Amniotic epithelial cell (primary cell): ENCODE data around the gene ZSWIM4.

Experiments used
- DNase-seq: peaks from one replicate; pipeline ENCODE4 v3.0.0-alpha.2; 2010; ENCODE audit warnings: low read depth

Gene ZSWIM4

DNA sequence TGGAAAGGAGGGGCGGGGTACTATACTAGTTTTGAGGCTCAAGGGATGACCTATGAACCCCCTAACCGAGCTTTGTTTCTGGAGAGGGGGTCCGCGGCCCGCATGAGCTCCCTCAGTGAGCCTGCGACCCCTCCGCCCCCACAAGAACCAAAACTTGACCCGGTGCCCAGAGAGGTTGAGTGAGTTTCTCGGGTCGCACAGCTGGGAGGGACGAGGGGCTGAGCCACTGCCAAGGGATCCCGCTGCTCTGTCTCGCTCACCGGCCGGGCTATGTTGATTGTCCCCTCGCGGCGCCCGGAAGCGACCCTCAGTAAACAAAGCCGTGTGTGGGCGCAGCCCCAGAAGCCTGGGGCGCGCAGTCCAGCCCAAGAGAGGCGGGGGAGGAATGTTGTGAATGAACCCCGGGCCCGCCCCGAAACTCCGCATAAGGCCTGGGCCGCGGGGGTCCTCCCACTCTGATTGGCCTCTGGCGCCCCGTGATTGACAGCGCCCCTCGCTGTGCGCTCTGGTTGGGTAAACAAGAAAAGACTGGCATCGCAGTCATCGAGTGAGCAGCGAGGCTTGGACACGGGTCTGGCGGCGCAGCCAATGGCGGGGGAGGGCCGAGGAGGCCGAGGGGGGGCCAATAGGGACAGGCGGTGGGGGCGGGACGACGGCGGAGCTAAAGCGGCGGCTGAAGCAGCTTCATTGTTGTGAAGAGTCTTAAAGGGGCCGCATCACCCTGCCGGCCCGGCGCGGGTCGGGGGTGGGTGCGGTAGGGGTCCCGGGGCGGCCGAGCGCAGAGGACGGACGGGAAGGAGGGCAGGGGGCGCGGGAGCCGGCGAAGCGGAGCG is at the start of gene ZSWIM4:
ZSWIM4 (plus strand) TSS at position 687 of the 833 bp plus-strand sequence. CDS start 206 bp downstream, outside the sequence.
- DNase-seq, result peak; percentile 99

DNA sequence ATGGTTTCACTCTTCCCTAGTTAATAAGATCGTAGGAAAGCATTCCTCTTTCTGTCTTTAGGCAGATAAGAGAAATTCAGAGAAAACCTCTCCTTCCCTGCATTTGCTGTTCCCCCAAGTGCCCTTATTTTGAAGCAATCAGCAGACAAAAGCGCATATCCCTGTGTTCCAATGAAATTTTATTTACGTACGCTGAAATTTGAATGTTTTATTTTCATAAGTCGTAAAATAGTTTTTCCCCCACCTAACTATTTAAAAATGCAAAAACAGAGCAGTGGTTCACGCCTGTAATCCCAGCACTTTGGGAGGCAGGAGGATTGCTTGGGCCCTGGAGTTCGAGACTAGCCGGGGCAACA is 48.2 kb upstream of the ZSWIM4 start:
- no peak for DNase-seq

DNA sequence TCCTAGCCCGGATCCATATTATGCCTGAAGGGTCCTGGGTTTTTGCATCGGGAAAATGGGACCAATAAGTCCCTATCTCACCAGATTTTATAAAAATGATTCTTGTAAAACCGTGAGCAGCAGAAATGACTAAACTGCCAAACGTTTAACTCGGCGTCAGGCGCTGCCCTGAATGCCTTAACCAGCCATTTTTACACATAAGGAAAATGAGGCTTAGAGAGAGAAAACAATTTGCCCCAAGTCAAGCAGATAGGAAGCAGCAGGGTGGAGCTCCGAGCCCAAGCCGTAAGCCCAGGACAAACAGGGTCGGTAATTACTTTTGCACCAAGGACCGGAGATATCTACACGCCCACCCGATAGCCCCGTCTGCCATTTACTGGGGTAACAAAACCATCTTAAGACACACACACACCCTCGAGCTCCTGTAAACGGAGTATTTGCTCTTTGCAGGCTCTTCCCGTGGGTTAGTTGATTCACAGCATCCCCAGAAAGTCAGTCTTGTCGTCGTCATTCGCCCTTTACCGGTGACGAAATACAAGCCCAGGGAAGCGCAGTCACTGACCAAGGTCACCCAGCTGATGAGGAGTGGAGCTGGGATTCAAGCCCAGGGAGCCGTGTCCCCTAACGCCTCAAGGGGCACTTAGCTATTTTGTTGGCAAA is 46.9 kb upstream of the ZSWIM4 start:
- DNase-seq, result peak; percentile 35

DNA sequence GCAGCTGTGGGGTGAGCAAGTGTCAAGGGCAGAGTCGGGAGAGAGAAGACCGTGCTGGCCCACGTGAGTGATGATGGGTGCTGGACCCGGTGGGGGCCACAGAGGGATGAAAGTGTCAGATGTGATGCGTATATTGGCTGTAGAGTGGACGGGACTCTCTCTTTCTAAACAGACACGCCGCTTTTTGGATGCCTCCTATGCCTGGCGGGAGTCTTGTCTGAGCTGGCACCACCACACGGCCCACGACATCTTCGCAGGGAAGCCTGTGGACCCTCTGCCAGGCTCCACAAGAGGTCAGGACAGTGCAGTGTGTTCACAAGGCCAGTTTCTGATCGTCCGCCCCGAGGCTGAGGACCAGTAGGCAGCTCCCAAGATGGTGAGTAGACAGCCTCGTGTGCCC is 43.8 kb upstream of the ZSWIM4 start:
- DNase-seq, result no peak

DNA sequence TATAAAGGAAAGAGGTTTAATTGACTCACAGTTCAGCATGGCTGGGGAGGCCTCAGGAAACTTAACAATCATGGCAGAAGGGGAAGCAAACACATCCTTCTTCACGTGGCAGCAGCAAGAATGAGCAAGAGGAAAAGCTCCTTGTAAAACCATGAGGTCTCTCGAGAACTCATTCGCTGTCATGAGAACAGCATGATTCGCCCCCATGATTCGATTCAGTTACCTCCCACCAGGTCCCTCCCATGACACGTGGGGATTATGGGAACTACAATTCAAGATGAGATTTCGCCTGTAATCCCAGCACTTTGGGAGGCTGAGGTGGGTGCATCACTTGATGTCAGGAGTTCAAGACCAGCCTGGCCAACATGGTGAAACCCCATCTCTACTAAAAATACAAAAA is 41.6 kb upstream of the ZSWIM4 start:
- peak; percentile 21 for DNase-seq

DNA sequence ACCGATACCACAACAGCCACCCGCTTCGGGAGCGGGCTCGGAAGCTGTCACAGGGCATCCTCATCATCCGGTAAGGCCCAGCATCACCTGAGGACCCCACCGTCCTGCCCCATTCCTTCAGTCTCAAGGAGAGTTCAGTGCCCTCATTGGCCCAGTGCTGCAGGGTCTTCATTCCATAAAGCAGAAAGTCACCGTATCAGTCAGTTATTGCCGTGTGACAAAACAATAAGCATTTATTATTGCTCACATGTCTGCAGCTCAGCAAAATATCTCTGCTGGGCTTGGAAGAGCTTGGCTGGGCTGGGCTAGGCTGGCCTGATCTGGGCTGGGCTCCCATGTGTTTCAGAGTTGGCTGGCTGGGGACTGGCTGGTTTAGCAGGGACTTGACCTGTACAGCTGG is 39.0 kb upstream of the ZSWIM4 start:
- no peak for DNase-seq

DNA sequence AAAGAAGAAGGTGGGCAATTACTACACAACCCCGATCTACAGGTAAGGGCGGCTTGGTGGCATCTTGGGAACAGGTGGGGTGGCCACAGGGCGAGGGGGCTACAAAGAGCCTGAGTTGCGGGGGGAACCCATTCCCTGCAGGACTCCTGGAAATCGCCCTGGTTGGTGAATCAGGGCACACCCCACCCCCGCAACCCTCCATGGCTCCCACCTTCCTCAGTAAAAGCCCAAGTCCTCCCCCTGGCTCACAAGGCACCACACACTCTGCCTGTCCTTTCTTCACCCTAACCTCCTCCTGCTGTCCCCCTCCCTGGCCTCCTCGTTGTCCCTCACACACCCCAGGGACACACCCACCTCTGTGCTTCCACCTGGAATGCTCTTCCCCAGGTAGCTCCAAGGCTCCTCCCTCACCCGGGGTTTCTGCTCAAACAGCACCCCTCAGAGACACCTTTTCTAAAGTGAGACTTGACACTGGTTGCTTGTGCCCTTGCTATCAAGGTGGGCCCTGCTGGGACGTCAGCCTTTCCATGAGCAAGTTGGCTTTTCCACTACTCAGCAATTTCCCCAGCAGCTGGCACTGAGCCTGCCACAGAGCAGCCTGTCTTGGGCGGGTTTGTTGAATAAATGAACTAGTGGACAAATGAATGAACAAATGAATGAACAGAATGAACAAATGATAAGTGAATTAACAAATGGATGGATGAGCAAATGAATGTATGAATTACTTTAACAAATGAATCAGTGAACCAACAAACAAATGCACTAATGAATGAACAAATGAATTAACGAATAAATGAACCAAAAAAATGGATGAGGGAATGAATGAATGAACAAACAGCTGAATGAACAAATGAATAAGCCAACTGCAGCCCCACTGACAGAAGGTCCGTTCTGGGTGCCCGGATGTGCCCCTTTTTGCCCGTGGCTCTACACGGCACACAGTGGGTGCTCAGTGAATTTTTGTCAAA is 37.2 kb upstream of the ZSWIM4 start:
- DNase-seq, result no peak

DNA sequence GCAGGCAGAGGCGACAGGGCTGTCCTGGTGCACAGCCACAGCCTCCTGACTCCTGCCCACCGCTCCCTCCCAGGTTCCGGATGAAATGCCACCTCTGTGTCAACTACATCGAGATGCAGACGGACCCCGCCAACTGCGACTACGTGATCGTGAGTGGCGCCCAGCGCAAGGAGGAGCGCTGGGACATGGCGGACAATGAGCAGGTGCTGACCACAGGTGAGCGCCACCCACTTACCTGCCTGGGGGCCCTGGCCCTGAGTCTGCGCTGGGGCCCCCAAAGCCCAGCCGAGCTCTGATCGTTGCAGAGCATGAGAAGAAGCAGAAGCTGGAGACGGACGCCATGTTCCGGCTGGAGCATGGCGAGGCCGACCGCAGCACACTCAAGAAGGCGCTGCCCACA is 36.4 kb upstream of the ZSWIM4 start:
- no peak for DNase-seq

DNA sequence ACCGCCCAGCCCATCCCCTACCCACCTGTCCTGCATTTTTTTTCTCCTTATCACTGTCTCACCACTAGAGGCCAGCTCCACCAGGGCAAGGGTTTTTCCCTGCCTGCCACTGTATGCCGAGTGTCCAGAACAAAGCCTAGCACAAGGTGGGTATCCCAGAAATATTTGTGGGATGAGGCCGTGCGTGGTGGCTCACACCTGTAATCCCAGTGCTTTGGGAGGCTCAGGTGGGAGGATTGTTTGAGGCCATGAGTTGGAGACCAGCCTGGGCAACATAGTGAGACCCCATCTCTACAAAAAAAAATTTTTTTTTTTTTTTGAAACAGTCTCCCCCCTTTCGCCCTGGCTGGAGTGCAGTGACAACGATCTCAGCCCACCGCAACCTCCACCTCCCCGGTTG is 33.8 kb upstream of the ZSWIM4 start:
- no peak for DNase-seq

DNA sequence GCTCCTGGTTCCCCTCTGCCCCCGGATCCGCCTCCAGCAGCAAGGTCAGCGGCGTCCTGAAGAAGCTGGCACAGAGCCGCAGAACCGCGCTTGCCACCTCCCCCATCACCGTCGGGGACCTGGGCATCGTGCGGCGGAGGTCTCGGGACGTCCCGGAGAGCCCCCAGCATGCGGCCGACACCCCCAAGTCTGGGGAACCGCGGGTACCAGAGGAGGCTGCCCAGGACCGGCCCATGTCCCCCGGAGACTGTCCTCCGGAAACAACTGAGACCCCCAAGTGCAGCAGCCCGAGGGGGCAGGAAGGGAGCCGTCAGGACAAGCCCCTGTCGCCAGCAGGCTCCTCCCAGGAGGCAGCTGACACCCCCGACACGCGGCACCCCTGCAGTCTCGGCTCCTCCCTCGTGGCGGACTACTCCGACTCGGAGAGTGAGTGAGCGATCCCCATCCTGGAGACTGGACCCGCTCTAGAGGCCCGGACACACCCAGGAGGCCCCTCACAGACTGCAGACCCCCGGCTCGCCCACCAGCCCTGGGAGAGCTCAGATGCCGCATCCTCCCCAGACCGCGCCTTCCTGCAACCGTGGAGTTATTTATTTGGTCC is 32.5 kb upstream of the ZSWIM4 start:
- DNase-seq, result no peak

DNA sequence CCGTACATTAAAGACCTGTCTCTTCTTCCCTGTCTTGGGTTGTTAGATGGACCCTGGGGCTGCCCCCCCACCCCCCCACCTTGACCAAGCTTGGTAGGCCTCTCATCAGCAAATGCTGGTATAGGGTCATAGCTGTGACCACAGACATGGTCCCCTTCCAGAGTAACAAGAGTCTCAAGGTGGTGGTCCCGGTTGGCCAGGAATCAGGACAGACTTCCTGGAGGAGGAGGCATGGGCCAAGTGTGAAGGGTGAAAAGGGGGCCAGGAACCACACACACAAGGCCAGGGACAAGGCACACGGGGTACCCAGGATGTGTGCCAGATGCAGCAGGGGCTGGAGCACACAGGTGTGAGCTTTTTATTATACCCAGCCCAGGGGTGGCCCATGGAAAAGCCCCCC is 32.0 kb upstream of the ZSWIM4 start:
- no peak for DNase-seq

DNA sequence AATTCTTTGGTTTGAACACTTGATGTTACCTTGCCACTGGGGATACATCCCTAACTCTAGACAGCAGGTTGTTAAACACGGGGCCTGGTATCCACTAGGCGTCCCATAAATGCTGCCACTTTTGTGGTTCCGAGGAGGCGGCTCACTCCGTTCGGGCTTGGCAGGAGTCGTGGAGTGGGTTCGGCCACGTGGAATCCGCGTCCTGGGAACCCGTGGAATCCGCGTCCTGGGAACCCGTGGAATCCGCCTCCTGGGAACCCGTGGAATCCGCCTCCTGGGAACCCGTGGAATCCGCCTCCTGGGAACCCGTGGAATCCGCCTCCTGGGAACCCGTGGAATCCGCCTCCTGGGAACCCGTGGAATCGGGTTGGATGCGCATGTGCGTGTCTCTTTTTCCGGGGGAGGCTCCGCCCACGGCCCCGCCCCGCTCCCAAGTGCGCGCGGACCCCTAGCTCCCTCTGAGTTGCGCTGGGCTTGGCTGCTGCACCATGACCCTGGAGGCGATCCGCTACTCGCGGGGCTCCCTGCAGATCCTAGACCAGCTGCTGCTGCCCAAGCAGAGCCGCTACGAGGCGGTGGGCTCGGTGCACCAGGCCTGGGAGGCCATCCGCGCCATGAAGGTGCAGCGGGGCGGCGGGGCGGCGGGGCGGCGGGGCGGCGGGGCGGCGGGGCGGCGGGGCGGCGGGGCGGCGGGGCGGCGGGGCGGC is 31.0 kb upstream of the ZSWIM4 start, which contains the start of gene MRI1:
MRI1 (plus strand) TSS at position 422 of the 707 bp plus-strand sequence; CDS start at position 489, 67 bp downstream.
- peak; percentile 68 for DNase-seq

DNA sequence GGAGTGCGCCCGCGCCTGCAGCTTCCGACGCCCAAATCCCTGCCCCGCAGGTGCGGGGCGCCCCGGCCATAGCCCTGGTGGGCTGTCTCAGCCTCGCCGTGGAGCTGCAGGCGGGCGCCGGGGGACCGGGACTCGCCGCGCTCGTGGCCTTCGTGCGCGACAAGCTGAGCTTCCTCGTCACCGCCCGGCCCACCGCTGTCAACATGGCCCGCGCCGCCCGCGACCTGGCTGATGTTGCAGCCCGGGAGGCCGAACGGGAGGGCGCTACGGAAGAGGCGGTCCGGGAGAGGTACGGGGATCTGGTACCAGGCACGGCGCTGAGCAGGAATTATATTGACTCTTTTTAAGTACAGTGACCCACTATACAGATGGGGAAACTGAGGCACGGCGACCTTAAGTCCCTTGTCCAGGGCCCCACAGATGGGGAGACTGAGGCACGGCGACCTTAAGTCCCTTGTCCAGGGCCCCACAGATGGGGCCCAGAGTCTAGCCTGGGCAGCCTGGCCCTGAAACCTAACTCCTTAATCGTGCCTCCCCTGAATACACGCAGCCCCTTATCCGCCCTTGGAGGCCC is 30.3 kb upstream of the ZSWIM4 start:
- peak; percentile 32 for DNase-seq

DNA sequence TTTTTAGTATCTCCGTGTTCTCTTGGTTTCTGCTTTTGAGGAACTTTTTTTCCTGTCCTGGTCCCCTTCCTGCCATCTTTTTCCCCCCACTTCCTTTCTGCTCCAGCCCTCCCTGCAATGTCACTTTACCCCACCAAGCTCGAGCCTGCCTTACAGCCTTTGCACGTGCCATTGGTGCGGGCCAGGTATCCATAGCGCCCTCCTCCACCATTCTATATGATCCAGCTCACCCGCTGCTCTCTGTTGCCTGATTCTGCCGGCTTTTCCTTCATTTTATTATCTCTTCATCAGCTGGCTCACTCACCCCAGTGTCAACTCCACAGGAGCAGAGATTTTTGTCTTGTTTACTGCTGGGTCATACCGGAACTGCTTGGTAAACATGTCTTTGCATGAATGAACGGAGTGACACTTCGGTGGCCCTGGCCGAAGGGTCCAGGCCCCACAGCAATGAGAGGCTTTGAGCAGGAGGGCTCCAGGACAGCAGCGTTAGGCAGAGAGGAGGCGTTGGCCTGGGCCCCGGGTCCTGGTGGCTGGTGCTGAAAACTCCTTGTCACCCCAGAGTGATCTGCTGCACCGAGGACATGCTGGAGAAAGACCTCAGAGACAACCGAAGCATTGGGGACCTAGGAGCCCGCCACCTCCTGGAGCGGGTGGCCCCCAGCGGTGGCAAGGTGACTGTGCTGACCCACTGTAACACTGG is 29.7 kb upstream of the ZSWIM4 start:
- peak; percentile 11 for DNase-seq

DNA sequence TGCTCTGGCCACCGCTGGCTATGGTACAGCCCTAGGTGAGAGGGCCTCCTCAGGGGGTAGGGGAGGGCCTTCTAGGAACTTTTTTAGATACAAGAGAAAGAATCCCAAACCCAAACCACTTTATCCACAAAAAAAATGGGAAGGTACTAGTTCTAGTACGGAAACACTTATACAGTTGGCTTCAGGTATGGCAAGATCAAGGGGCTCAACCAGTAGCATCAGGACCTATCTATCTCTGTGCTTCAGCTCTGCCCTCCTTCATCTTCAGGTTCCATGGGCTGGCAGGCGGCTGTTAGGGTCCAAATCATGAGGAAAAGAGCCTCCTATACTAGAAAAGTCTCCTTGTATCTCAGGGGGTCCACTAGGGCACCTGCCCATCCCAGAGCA is 29.2 kb upstream of the ZSWIM4 start:
- DNase-seq, result no peak

DNA sequence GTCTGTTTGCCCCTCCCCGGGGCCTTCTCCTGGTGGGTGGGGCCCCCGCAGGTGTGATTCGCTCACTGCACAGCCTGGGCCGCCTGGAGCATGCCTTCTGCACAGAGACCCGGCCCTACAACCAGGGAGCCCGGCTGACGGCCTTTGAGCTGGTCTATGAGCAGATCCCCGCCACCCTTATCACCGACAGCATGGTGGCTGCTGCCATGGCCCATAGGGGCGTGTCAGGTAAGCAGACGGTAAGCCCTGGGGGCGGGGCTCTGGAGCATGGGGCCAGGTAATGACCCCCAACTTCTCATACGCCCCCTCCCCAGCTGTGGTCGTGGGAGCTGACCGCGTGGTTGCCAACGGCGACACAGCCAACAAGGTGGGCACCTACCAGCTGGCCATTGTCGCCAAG is 26.7 kb upstream of the ZSWIM4 start:
- DNase-seq, result no peak

DNA sequence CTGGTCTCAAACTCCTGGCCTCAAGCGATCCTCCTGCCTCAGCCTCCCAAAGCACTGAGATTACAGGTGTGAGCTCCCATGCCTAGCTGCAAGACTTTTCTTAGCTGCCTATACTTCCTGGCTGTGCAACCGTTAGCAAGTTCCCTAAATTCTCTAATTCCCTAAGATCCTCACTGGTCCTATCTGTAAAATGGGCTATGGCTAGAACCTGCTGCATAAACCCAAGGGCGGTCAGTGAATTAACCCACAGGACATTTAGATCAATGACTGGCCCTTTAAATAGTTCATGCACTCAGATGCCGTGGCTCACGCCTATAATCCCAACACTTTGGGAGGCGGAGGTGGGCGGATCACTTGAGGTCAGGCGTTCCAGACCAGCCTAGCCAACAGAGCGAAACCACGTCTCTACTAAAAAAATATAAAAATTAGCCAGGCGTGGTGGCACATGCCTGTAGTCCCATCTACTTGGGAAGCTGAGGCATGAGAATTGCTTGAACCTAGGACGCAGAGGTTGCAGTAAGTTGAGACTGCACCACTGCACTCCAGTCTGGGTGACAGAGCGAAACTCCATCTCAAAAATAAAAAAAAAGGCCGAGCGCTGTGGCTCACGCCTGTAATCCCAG is 25.1 kb upstream of the ZSWIM4 start:
- DNase-seq, result no peak

DNA sequence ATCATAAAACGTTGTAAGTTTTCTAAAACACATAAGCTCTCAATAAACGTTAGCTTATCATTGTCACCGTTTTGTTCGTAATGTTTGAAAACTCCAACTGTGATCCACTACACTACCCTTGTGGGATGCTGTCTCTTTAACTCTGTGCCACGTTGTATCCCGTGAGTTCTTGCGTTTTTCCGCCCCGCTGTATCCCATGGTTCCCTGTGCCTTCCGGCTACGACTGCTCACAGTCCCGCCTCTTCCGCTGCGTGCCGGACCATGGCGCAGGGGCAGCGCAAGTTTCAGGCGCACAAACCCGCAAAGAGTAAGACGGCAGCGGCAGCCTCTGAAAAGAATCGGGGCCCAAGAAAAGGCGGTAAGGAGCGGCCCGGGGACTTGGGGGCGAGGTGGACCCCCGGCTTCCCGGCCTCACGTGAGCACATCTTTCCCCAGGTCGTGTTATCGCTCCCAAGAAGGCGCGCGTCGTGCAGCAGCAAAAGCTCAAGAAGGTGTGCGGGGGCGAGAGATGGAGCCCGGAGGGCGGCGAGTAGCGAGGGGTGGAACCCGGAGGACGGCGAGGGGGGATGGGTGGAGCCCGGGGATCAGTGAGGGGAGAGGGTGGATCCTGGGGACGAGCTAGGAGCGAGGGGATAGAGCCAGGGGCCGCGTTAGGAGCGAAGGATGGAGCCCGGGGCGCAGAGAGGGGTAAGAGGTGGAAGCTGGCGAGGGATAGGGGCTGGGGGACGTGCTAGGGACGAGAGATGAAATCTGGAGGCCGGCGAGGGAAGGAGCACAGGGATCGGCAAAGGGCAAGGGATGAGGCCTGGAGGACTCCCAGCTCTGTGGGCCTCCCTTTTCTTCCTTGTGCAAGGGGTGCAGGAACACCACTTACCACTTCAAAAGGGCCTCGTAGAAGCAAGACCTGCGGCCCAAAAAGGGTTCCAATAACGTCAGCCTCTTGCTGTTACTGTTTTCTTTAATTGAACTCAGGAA is 20.7 kb upstream of the ZSWIM4 start, which contains the start of gene C19orf53:
C19orf53 (plus strand) TSS at position 240 of the 975 bp plus-strand sequence; CDS start at position 262, 22 bp downstream.
- DNase-seq, result peak; percentile 92
